Upper lobe of left lung (tissue), 4 donors: Measurements from ENCODE around the gene CT47C1.

Source experiments
- CTCF ChIP-seq, 6 experiments: fragments of 450-650 bp in 4 of 6; fragments of 200-600 bp in 2 of 6; sonication (generic) in 2 of 6; IDR thresholded peaks; one replicate each; pipeline ENCODE4 v1.5.1; 2016 to 2019; ENCODE audit warnings: antibody characterized with exemption in 6 of 6
- EP300 ChIP-seq, 4 donors: sonication (generic); formaldehyde crosslinking; IDR thresholded peaks; one replicate each; pipeline ENCODE4 v1.5.1; 2017; ENCODE audit warnings: antibody characterized with exemption in 4 of 4, control low read depth in 2 of 4
- POLR2AphosphoS5 ChIP-seq, 2 donors: sonication (generic); formaldehyde crosslinking; IDR thresholded peaks; one replicate each; pipeline ENCODE4 v1.5.1; 2017; ENCODE audit warnings: antibody characterized with exemption in 2 of 2

- TF ChIP-seq POLR2AphosphoS5 (IDR thresholded peaks at IDR 0.05) (no peak), CTCF (IDR thresholded peaks at IDR 0.05) (no peak), EP300 (IDR thresholded peaks at IDR 0.05) (no peak)
Observed at GRCh38 chrX:119028733-119029330, 44.0 kb upstream of the CT47C1 start.
